Endometrial microvascular endothelial cells (primary cell): ENCODE measurements around the gene CHEK1. TPM values are rescaled to one million over a fixed set of nuclear protein-coding genes. Genes with fewer than 3 reads are reported as not detected.
"Not testable (repeated sequence)": the region's sequence is repeated elsewhere in the genome, so short reads cannot be mapped to it uniquely, and the experiment has no call there.

Experiments
- in situ Hi-C: cut with HindIII; loops from 2 replicates; pipeline ENCODE4 v1.10.0; 2017; ENCODE audit warnings: low sequenced_read_pairs, low pct_unique_long_range_greater_than_20kb; ENCODE audit errors: inconsistent ontology term
- total RNA-seq: library from RNA; depleted of rRNA; stranded (reverse); fragments of >200 nt; gene quantifications from one replicate; pipeline ENCODE4 v1.2.3, GENCODE V29; 2015; ENCODE audit errors: inconsistent ontology term

CHEK1 gene
- 38.7 TPM for total RNA-seq

GRCh38 chr11:125624756-125625213, at the start of gene CHEK1:
Gene CHEK1 (plus strand): TSS chr11:125625163. CDS start chr11:125626769, 1,606 bp downstream.
- in situ Hi-C loops: no loop called here

- in situ Hi-C loops: not testable (repeated sequence)
These were observed 47.8 kb upstream of the CHEK1 start for GRCh38 chr11:125577181-125577580.

DNA sequence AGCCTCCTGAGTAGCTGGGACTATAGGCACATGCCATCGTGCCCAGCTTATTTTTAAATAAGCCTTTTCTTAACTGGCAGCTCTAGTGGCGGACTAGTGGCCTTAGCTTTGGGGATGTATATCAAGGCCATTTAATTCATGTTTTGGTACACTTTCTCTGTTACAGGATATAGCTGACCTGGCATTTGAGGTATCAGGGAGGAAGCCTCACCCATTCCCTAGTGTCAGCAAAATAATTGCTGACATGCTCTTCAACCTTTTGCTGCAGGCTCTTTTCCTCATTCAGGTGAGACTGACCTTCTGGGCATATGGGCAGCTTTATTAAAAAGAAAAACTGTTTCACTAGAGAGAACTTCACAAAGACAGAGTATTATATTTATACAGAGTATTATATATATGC, 46.2 kb upstream of the CHEK1 start:
- in situ Hi-C loops: no loop called here

DNA sequence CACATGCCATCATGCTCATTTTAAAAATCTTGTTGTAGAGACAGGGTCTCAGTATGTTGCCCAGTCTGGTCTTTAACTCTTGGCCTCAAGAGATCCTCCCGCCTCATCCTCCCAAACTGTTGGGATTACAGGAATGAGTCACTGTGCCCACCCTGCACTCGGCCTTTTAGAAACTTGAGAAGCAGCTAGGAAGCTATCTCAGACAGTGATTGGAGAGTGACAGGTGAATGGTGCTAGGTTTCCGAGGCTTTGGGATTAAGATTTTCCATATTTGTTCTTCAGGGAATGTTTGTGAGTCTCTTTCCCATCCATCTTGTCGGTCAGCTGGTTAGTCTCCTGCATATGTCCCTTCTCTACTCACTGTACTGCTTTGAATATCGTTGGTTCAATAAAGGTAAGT, 45.2 kb upstream of the CHEK1 start:
- in situ Hi-C loops: no loop called here

DNA sequence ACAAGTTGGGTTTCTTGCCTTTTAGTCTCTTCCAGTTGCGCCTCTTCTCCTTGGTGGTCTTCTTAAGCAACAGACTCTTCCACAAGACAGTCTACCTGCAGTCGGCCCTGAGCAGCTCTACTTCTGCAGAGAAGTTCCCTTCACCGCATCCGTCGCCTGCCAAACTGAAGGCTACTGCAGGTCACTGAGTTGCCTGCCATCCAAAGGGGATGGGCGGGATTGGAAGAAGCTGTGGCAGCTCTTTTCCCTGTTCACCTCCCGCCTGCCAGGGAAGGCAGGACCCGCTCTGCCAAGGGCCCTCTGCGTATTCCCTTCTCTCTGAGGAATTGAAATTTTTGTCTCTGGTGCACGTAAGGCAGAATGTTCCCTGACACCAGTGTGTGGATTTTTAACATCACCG, 41.5 kb upstream of the CHEK1 start:
- in situ Hi-C loops: no loop called here

DNA sequence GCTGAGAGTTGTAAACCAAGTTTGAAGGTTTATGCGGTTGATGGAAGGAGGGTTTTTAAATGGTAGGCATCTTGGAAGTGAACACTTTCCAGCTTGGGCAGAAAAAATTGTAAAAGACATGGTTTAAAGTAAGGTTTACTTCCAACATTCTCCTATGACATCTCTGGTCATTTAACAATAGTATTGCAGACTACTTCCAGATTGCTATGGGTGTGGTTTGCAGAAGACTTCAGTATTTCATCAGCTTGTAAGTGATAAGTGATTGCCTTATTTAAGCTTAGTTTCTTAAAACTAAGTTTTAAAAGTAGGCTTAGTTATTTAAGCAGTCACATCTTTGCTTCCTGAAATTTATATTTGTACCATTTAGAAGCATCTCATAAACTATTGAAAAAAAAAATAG, 39.5 kb upstream of the CHEK1 start:
- in situ Hi-C loops: no loop called here

DNA sequence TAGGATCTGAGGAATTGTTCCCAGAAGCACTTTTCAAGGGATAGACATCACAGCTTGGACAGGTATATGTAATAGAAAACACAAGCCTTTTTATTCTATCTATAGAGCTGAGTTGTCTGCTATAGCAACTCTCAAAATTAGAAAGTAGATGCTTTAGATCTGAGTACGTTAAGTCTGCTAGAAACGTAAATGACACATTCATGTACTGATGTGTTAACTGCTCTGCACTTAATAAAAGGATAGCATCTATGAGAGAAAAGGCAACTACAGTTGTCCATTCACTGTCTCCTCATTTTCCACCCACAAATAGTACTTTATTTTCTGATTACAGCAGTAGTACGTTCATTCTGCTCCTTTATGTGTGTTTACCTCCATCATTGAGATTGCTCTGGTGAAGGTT, 38.3 kb upstream of the CHEK1 start:
- in situ Hi-C loops: no loop called here

GRCh38 chr11:125587480-125587879, 37.5 kb upstream of the CHEK1 start:
- in situ Hi-C loops: no loop called here

DNA sequence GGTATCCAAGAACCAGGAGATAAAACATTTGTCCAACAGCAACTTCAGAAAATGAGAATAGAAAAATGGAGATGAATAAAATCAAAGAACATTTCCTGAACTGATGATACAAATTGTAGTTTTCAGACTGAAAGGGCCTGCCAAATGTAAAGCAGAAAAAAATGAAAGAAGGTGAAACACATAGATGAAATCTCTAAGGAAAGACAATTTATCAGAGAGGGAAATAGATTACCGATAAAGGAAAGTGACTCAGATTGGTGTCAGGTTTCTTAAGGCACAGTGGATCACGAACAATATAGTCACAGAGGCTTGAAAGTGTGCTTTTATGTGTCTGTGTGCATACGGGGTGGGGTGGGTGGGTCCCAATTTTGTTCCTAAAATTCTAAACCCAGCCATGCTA, 36.5 kb upstream of the CHEK1 start:
- in situ Hi-C loops: no loop called here

GRCh38 chr11:125591649-125592304, 33.2 kb upstream of the CHEK1 start:
- in situ Hi-C loops: no loop called here

- in situ Hi-C loops: no loop called here
These were observed 32.5 kb upstream of the CHEK1 start, which contains the start of gene STT3A for GRCh38 chr11:125592305-125593113. Gene STT3A (plus strand): TSS chr11:125592852. CDS start chr11:125595916, 3,064 bp downstream.

DNA sequence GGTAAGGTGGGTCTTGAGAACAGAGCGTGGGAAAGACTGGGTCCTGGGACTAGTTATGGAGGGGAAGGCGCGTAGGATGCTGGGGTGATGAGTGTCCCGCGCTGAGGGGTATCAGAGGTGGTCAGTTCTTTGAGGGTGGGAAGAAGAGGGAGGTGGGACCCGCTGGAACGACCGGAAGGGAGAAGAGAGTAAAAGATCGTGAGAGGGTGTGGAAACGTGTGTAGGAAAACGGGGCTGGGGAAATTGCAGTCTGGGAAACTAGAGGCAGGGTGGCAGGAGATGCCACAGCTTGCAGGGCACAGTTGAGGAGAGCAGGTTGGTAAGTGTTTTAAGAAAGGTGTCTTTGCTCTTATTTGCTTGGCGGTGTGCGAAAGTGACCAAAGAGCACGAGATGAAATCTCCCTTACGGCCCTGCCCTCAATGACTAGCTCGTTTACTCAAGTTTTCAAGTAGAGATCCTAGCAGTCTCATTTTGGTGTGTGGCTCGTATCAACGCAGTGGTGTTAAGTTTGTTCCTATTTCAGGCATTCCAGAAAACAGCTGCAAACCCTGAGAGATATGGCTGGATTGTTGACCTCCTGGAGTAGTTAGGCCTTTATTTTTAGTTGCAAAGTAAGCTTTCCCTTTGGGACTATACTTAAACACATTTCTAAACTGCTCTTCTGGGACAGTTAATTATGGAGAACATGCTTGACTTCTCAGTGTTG, 31.7 kb upstream of the CHEK1 start:
- in situ Hi-C loops: no loop called here

DNA sequence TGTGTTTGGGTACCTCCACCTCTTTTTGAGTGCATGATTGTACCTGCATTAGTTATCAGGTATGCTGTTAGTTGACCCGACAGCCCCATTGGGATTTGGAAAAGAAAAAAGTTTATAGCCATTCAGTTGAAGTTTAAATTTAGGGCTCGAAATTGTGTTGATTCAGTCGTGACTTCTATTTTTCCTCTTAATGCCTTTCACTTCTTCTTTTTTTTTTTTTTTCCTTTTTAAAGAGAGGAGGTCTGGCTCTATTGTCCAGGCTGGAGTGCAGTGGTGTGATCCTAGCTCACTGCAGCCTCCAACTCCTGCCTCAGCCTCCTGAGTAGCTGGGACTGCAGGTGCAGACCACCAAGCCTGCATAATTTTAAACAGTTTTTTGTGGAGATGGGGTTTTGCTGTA, 30.0 kb upstream of the CHEK1 start:
- in situ Hi-C loops: no loop called here

- in situ Hi-C loops: no loop called here
These were observed 24.3 kb upstream of the CHEK1 start for GRCh38 chr11:125600663-125601062.

DNA sequence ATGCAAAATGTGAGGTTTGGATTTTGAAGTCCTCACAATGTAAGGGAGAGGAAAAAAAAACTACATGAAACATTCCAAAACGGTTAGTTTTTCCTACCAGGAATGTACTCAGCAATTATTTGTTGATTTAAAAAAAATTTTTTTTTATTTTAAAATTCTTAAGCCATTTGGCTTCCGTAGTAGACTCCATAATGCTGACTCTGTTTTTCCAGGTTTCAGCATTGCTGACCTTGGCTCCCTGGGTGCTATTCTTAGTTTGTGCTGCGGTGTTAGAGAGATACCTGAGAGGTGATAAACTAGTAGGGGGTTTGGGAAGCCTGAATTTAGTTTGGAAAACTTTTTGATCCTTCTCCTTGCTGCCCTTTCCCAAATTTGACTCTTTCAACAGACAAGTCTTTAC, 21.8 kb upstream of the CHEK1 start:
- in situ Hi-C loops: no loop called here

GRCh38 chr11:125605417-125605816, 19.5 kb upstream of the CHEK1 start:
- in situ Hi-C loops: no loop called here

GRCh38 chr11:125609545-125609944, 15.4 kb upstream of the CHEK1 start:
- in situ Hi-C loops: no loop called here

DNA sequence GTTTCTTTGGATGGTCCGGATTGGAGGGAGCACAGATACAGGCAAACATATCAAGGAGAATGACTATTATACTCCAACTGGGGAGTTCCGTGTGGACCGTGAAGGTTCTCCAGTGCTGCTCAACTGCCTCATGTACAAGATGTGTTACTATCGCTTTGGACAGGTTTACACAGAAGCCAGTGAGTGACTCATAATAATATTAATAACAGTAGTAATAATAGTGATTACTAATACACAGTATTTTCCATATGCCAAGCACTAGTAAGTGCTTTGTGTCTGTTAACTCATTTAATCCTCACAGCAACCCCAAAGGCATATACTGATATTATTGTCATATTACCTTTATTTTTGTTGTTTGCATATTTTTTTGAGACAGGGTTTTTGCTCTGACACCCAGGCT, 6.6 kb upstream of the CHEK1 start:
- in situ Hi-C loops: no loop called here

- in situ Hi-C loops: no loop called here
These were observed 3.0 kb upstream of the CHEK1 start for GRCh38 chr11:125621995-125622394.

DNA sequence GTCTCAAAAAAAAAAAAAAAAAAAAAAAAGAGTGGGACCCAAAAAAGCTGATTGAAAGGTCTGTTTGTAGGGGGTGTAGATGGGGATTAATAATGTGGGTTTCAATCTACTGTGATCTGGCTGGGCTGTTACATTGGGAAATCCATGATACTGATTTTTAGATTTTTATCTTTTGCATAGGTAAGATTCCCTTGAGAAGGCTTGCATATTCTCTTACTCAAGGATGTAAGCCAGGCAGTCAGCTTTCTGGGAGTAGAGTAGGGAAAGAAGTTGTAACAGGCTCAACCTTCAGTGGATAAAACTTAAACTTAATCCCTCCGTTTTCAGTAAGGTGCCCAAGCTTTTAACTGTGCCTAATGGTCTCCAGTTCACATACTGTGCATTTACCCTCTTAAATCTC, 1.9 kb upstream of the CHEK1 start:
- in situ Hi-C loops: no loop called here
